ENCODE results near the gene ESPN. TPM values are rescaled to one million over a fixed set of nuclear protein-coding genes. Genes with fewer than 3 reads are reported as not detected.

The ESPN gene
- polyA plus RNA-seq, 4 donors, result 83.5 to 356 (median 285) TPM

- peak; percentile 64 to 73 for DNase-seq
- H3K4me3 ChIP-seq (ENCODE audit: low read depth in 1 of 3, low read length in 3 of 3), result peak within 1 kb of the TSS; percentile 7 to 44 (median 22)
- FAIRE-seq, result no peak
These were observed 4.6 kb upstream of the ESPN start, which contains the start of gene HES2 for GRCh38 chr1:6419804-6420453. Gene HES2 (minus strand): TSS chr1:6419919. CDS start chr1:6419820, 99 bp downstream.

GRCh38 chr1:6420454-6421042 is 4.0 kb upstream of the ESPN start:
- Histone ChIP-seq H3K27ac (ENCODE audit: low read depth in 1 of 3, low read length in 2 of 3) (no peak overlapping the region), H3K4me3 (ENCODE audit: low read depth in 1 of 3, low read length in 3 of 3) (peak overlapping the region in 1 of 3 donors; percentile 7), H3K4me1 (ENCODE audit: control insufficient read depth in 3 of 3, insufficient read depth in 2 of 3, low read depth in 1 of 3, low read length in 2 of 3) (peaks cover 4 to 34% (median 5%) of the 10 kb centered on the region in 3 donors), H3K9me3 (ENCODE audit: control insufficient read depth in 2 of 2, insufficient read depth in 1 of 2, low read depth in 1 of 2, low read length in 1 of 2) (no peaks in the 10 kb centered on the region), H3K36me3 (ENCODE audit: control insufficient read depth in 3 of 3, insufficient read depth in 2 of 3, low read depth in 1 of 3, low read length in 3 of 3) (no peaks in the 10 kb centered on the region), H3K27me3 (ENCODE audit: control insufficient read depth in 3 of 3, insufficient read depth in 3 of 3, low read length in 3 of 3) (peaks cover 7 to 87% (median 55%) of the 10 kb centered on the region in 3 donors)
- WGBS, 3 donors, result 3 to 8% (median 6%) methylated on average over 42 to 44 of the region's 44 CpGs
- FAIRE-seq (no peak), DNase-seq (peak; percentile 37 to 60)

More at GRCh38 chr1:6419804-6420453, 4.6 kb upstream of the ESPN start, which contains the start of gene HES2:
- Histone ChIP-seq H3K27me3 (ENCODE audit: control insufficient read depth in 3 of 3, insufficient read depth in 3 of 3, low read length in 3 of 3) (peaks cover 7 to 81% (median 53%) of the 10 kb centered on the region in 3 donors), H3K9me3 (ENCODE audit: control insufficient read depth in 2 of 2, insufficient read depth in 1 of 2, low read depth in 1 of 2, low read length in 1 of 2) (no peaks in the 10 kb centered on the region), H3K27ac (ENCODE audit: low read depth in 1 of 3, low read length in 2 of 3) (no peak within 1 kb of the TSS), H3K36me3 (ENCODE audit: control insufficient read depth in 3 of 3, insufficient read depth in 2 of 3, low read depth in 1 of 3, low read length in 3 of 3) (no peaks in the 10 kb centered on the region), H3K4me1 (ENCODE audit: control insufficient read depth in 3 of 3, insufficient read depth in 2 of 3, low read depth in 1 of 3, low read length in 2 of 3) (peaks cover 4 to 40% (median 5%) of the 10 kb centered on the region in 3 donors)
- 0 to 1% (median 1%) methylated on average over 42 to 62 of the region's 62 CpGs for WGBS, 3 donors

- Histone ChIP-seq H3K27me3 (ENCODE audit: control insufficient read depth in 3 of 3, insufficient read depth in 3 of 3, low read length in 3 of 3) (peaks cover 7 to 89% (median 55%) of the 10 kb centered on the region in 3 donors), H3K4me1 (ENCODE audit: control insufficient read depth in 3 of 3, insufficient read depth in 2 of 3, low read depth in 1 of 3, low read length in 2 of 3) (peaks cover 4 to 28% (median 5%) of the 10 kb centered on the region in 3 donors), H3K4me3 (ENCODE audit: low read depth in 1 of 3, low read length in 3 of 3) (no peak overlapping the region), H3K9me3 (ENCODE audit: control insufficient read depth in 2 of 2, insufficient read depth in 1 of 2, low read depth in 1 of 2, low read length in 1 of 2) (no peaks in the 10 kb centered on the region), H3K36me3 (ENCODE audit: control insufficient read depth in 3 of 3, insufficient read depth in 2 of 3, low read depth in 1 of 3, low read length in 3 of 3) (no peaks in the 10 kb centered on the region), H3K27ac (ENCODE audit: low read depth in 1 of 3, low read length in 2 of 3) (no peak overlapping the region)
- DNase-seq (no peak), FAIRE-seq (no peak)
- 43 to 54% (median 46%) methylated on average over 4 of the region's 4 CpGs for WGBS, 3 donors
These were observed 3.3 kb upstream of the ESPN start for GRCh38 chr1:6421266-6421665.

GRCh38 chr1:6423321-6423999 is 1.1 kb upstream of the ESPN start:
- peak; percentile 74 to 82 for DNase-seq
- 2 to 10% (median 6%) methylated on average over 22 to 24 of the region's 24 CpGs for WGBS, 3 donors
- Histone ChIP-seq H3K27me3 (ENCODE audit: control insufficient read depth in 3 of 3, insufficient read depth in 3 of 3, low read length in 3 of 3) (peaks cover 7 to 79% (median 38%) of the 10 kb centered on the region in 3 donors), H3K4me1 (ENCODE audit: control insufficient read depth in 3 of 3, insufficient read depth in 2 of 3, low read depth in 1 of 3, low read length in 2 of 3) (peaks cover 4 to 25% (median 5%) of the 10 kb centered on the region in 3 donors), H3K27ac (ENCODE audit: low read depth in 1 of 3, low read length in 2 of 3) (no peak overlapping the region), H3K36me3 (ENCODE audit: control insufficient read depth in 3 of 3, insufficient read depth in 2 of 3, low read depth in 1 of 3, low read length in 3 of 3) (no peaks in the 10 kb centered on the region), H3K9me3 (ENCODE audit: control insufficient read depth in 2 of 2, insufficient read depth in 1 of 2, low read depth in 1 of 2, low read length in 1 of 2) (no peaks in the 10 kb centered on the region), H3K4me3 (ENCODE audit: low read depth in 1 of 3, low read length in 3 of 3) (no peak overlapping the region)
- FAIRE-seq, result no peak

GRCh38 chr1:6424000-6424565 is 493 bp upstream of the ESPN start:
- no peak overlapping the region for H3K27ac ChIP-seq (ENCODE audit: low read depth in 1 of 3, low read length in 2 of 3)
- H3K4me1 ChIP-seq (ENCODE audit: control insufficient read depth in 3 of 3, insufficient read depth in 2 of 3, low read depth in 1 of 3, low read length in 2 of 3), result peaks cover 2 to 21% (median 4%) of the 10 kb centered on the region in 3 donors
- no peaks in the 10 kb centered on the region for H3K36me3 ChIP-seq (ENCODE audit: control insufficient read depth in 3 of 3, insufficient read depth in 2 of 3, low read depth in 1 of 3, low read length in 3 of 3)
- peaks cover 7 to 72% (median 32%) of the 10 kb centered on the region in 3 donors for H3K27me3 ChIP-seq (ENCODE audit: control insufficient read depth in 3 of 3, insufficient read depth in 3 of 3, low read length in 3 of 3)
- H3K9me3 ChIP-seq (ENCODE audit: control insufficient read depth in 2 of 2, insufficient read depth in 1 of 2, low read depth in 1 of 2, low read length in 1 of 2), result no peaks in the 10 kb centered on the region
- no peak for FAIRE-seq
- no peak overlapping the region for H3K4me3 ChIP-seq (ENCODE audit: low read depth in 1 of 3, low read length in 3 of 3)
- peak in 1 of 2 donors; percentile 22 for DNase-seq
- 6 to 8% (median 8%) methylated on average over 35 of the region's 35 CpGs for WGBS, 3 donors

GRCh38 chr1:6425658-6426057 is 1.1 kb downstream of the ESPN start:
- 63 to 78% (median 72%) methylated on average over 6 of the region's 6 CpGs for whole genome bisulfite sequencing, 3 donors
- Histone ChIP-seq H3K9me3 (ENCODE audit: control insufficient read depth in 2 of 2, insufficient read depth in 1 of 2, low read depth in 1 of 2, low read length in 1 of 2) (no peaks in the 10 kb centered on the region), H3K4me3 (ENCODE audit: low read depth in 1 of 3, low read length in 3 of 3) (no peak overlapping the region), H3K27ac (ENCODE audit: low read depth in 1 of 3, low read length in 2 of 3) (no peak overlapping the region), H3K4me1 (ENCODE audit: control insufficient read depth in 3 of 3, insufficient read depth in 2 of 3, low read depth in 1 of 3, low read length in 2 of 3) (peaks cover 0 to 13% (median 2%) of the 10 kb centered on the region in 3 donors), H3K36me3 (ENCODE audit: control insufficient read depth in 3 of 3, insufficient read depth in 2 of 3, low read depth in 1 of 3, low read length in 3 of 3) (no peaks in the 10 kb centered on the region), H3K27me3 (ENCODE audit: control insufficient read depth in 3 of 3, insufficient read depth in 3 of 3, low read length in 3 of 3) (peaks cover 3 to 62% (median 28%) of the 10 kb centered on the region in 3 donors)
- FAIRE-seq (no peak), DNase-seq (no peak)

- FAIRE-seq, result no peak
- 59 to 82% (median 75%) methylated on average over 9 of the region's 9 CpGs for WGBS, 3 donors
- no peak for DNase-seq
- Histone ChIP-seq H3K4me3 (ENCODE audit: low read depth in 1 of 3, low read length in 3 of 3) (no peak overlapping the region), H3K9me3 (ENCODE audit: control insufficient read depth in 2 of 2, insufficient read depth in 1 of 2, low read depth in 1 of 2, low read length in 1 of 2) (no peaks in the 10 kb centered on the region), H3K36me3 (ENCODE audit: control insufficient read depth in 3 of 3, insufficient read depth in 2 of 3, low read depth in 1 of 3, low read length in 3 of 3) (no peaks in the 10 kb centered on the region), H3K4me1 (ENCODE audit: control insufficient read depth in 3 of 3, insufficient read depth in 2 of 3, low read depth in 1 of 3, low read length in 2 of 3) (peaks cover 0 to 9% (median 2%) of the 10 kb centered on the region in 3 donors), H3K27me3 (ENCODE audit: control insufficient read depth in 3 of 3, insufficient read depth in 3 of 3, low read length in 3 of 3) (peaks cover 0 to 59% (median 22%) of the 10 kb centered on the region in 3 donors), H3K27ac (ENCODE audit: low read depth in 1 of 3, low read length in 2 of 3) (no peak overlapping the region)
These were observed 1.8 kb downstream of the ESPN start for GRCh38 chr1:6426277-6426971.
